GM21423 (cell line): ENCODE data around the gene ZNF326.
"Not testable (repeated sequence)": the region's sequence is repeated elsewhere in the genome, so short reads cannot be mapped to it uniquely, and the experiment has no call there.

Experiments
- ATAC-seq: cut with Tn5 transposase; IDR thresholded peaks from one replicate; pipeline ENCODE4 v1.9.1; 2021; ENCODE audit warnings: mild to moderate bottlenecking, moderate library complexity; ENCODE audit not compliant: unreplicated experiment

ZNF326 gene

GRCh38 chr1:89965193-89965768 is 29.6 kb upstream of the ZNF326 start:
- ATAC-seq = no peak

- no peak for ATAC-seq
Observed at GRCh38 chr1:89966656-89967055, 28.3 kb upstream of the ZNF326 start.

GRCh38 chr1:89971600-89971999 is 23.3 kb upstream of the ZNF326 start:
- ATAC-seq = no peak

GRCh38 chr1:89972024-89972423 is 22.9 kb upstream of the ZNF326 start:
- no peak for ATAC-seq

GRCh38 chr1:89973471-89974127 is 21.3 kb upstream of the ZNF326 start:
- no peak for ATAC-seq

GRCh38 chr1:89974256-89974655 is 20.7 kb upstream of the ZNF326 start:
- ATAC-seq = no peak

GRCh38 chr1:89974696-89975470 is 20.0 kb upstream of the ZNF326 start:
- no peak for ATAC-seq

GRCh38 chr1:89975540-89976125 is 19.3 kb upstream of the ZNF326 start:
- no peak for ATAC-seq

- no peak for ATAC-seq
Observed at GRCh38 chr1:89978755-89979154, 16.2 kb upstream of the ZNF326 start.

- no peak for ATAC-seq
Observed at GRCh38 chr1:89980605-89981004, 14.3 kb upstream of the ZNF326 start.

- not testable (repeated sequence) for ATAC-seq
Observed at GRCh38 chr1:89982846-89983245, 12.1 kb upstream of the ZNF326 start.

- ATAC-seq = not testable (repeated sequence)
Observed at GRCh38 chr1:89984564-89985116, 10.3 kb upstream of the ZNF326 start.

- no peak for ATAC-seq
Observed at GRCh38 chr1:89986020-89986419, 8.9 kb upstream of the ZNF326 start.

- ATAC-seq = peak; percentile 75
Observed at GRCh38 chr1:89987159-89987819, 7.6 kb upstream of the ZNF326 start.

- no peak for ATAC-seq
Observed at GRCh38 chr1:89989099-89989498, 5.8 kb upstream of the ZNF326 start.

GRCh38 chr1:89989799-89990198 is 5.1 kb upstream of the ZNF326 start:
- ATAC-seq = no peak

- no peak for ATAC-seq
Observed at GRCh38 chr1:89990976-89991831, 3.7 kb upstream of the ZNF326 start.

GRCh38 chr1:89993541-89993940 is 1.4 kb upstream of the ZNF326 start:
- no peak for ATAC-seq

- ATAC-seq = no peak
Observed at GRCh38 chr1:89994231-89994804, 592 bp upstream of the ZNF326 start.
